Measurements from ENCODE around the gene SCYGR7. TPM values are rescaled to one million over a fixed set of nuclear protein-coding genes. Genes with fewer than 3 reads are reported as not detected.

SCYGR7 gene
- total and polyA plus RNA-seq, 10 of the 15 experiments (the other 5 are each of a cell fraction or from before 2014, with no cell fraction given) = not detected

DNA sequence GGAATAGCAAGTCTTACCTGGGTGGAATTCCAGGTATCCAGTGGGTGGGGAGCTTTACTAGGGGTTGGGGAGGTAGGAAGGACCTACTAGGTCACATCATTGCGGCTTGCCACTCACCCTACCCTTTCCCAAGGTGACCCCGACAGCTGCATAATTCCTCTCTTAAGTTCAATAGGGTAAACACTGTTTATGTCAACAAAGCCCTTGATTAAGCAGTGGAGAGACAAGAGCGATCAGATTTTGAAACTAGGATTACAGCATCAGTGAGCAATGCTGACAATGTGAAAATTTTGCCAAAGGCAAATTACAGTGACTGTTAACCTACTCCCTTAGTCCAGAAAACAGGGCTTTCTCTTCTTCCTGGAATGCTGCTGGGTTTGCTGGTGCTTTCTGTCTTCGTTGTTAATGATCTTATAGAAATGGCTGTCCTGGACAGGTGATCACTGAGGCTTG, 24.8 kb upstream of the SCYGR7 start:
- Histone ChIP-seq H4K20me1 (ENCODE audit: control insufficient read depth, insufficient read depth) (no peaks in the 10 kb centered on the region), H2AFZ (ENCODE audit: control insufficient read depth, low read depth, low read length) (no peak overlapping the region), H3K4me1 (ENCODE audit: control insufficient read depth, insufficient read depth, low read length) (no peaks in the 10 kb centered on the region), H3K79me2 (ENCODE audit: control insufficient read depth, insufficient read depth, low read length) (no peaks in the 10 kb centered on the region), H3K4me2 (ENCODE audit: control insufficient read depth, insufficient read depth) (no peak overlapping the region), H3K9me3 (replicated peaks; ENCODE audit: control insufficient read depth, insufficient read depth, low read length) (no peaks in the 10 kb centered on the region), H3K27me3 (replicated peaks in 1 of 2; ENCODE audit: control insufficient read depth in 2 of 2, insufficient read depth in 2 of 2, low read length in 1 of 2) (peaks cover 2 to 3% of the 10 kb centered on the region in 2 experiments; a peak in 2 of 4 replicates), H3K4me3 (no peak overlapping the region), H3K27ac (ENCODE audit: control insufficient read depth, insufficient read depth) (no peak overlapping the region), H3K36me3 (ENCODE audit: control insufficient read depth in 2 of 2, insufficient read depth in 2 of 2, low read length in 1 of 2) (no peaks in the 10 kb centered on the region), H3K9ac (ENCODE audit: control insufficient read depth, insufficient read depth, low read length) (no peak overlapping the region)
- SMC1A ChIA-PET (ENCODE audit: uncharacterized antibody, unreplicated experiment) = interaction anchor here (0.6 kb wide), 1 partner anchor 330 kb away, joined by 3 read pairs; no protein-coding TSS in a partner anchor
- FAIRE-seq = no peak
- WGBS (ENCODE audit: insufficient coverage, insufficient replicate concordance, low lambda C conversion rate, missing lambda C conversion rate) = 26% methylated on average over 4 of the region's 4 CpGs
- CTCF ChIA-PET = interaction anchor here (0.6 to 1.1 kb wide), 3 partner anchors 45 to 1281 kb away, joined by 3 read pairs; no protein-coding TSS in a partner anchor
- no peak for ATAC-seq
- no peak for TF ChIP-seq RELA (IDR thresholded peaks at IDR 0.05; ENCODE audit: borderline replicate concordance, partially characterized antibody)
- TF ChIP-seq BRCA1 (IDR thresholded peaks at IDR 0.05; ENCODE audit: low read depth, low read length) = no peak
- no peak for TF ChIP-seq JUND (IDR thresholded peaks at IDR 0.05; ENCODE audit: low read depth, low read length)
- TF ChIP-seq SIX5 (IDR thresholded peaks at IDR 0.05; ENCODE audit: low read depth, low read length, severe bottlenecking) = no peak
- no peak for TF ChIP-seq YY1 (IDR thresholded peaks at IDR 0.05; ENCODE audit: low read depth, low read length)
- TF ChIP-seq, protein P1, sequence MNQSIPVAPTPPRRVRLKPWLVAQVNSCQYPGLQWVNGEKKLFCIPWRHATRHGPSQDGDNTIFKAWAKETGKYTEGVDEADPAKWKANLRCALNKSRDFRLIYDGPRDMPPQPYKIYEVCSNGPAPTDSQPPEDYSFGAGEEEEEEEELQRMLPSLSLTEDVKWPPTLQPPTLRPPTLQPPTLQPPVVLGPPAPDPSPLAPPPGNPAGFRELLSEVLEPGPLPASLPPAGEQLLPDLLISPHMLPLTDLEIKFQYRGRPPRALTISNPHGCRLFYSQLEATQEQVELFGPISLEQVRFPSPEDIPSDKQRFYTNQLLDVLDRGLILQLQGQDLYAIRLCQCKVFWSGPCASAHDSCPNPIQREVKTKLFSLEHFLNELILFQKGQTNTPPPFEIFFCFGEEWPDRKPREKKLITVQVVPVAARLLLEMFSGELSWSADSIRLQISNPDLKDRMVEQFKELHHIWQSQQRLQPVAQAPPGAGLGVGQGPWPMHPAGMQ (IDR thresholded peaks at IDR 0.05; ENCODE audit: borderline replicate concordance) = no peak
- no peak for DNase-seq (ENCODE audit: low read depth, low spot score)
- POLR2A ChIA-PET = no interaction called here
- RAD21 ChIA-PET (ENCODE audit: unreplicated experiment) = no interaction called here
- BruUV-seq (replicated peaks) = no TSS peak
- intact Hi-C loops (cut with micrococcal nuclease; ENCODE audit: unreplicated experiment) = no loop called here
- in situ Hi-C loops (cut with MboI) = no loop called here

DNA sequence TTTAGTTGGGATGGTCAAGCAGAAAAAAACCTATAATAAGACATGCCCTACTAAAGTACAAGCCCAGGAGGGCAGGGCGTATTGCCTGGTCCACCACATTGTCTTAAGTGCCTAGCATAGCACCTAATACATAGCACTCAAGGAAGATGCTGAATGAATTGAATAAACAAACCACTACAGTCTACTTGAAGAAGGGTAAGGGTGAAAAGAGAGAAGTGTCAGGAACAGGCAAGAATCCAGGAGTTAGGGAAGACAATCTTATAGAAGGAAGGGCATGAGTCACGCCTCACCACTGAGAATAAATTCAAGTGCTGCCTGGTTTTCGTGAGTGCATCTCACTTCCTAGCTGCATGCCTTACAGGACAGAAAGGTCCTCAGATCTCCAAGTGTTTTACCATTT, 24.2 kb upstream of the SCYGR7 start:
- 11% methylated on average over 3 of the region's 3 CpGs for WGBS (ENCODE audit: insufficient coverage, insufficient replicate concordance, low lambda C conversion rate, missing lambda C conversion rate)
- TF ChIP-seq IKZF1 (conservative IDR thresholded peaks at IDR 0.05) (no peak), MTA3 (IDR thresholded peaks at IDR 0.05; ENCODE audit: borderline replicate concordance, low read length) (no peak), YY1 (IDR thresholded peaks at IDR 0.05; ENCODE audit: low read depth, low read length) (no peak), MTA2 (IDR thresholded peaks at IDR 0.05; ENCODE audit: low read depth) (no peak), ATF3 (IDR thresholded peaks at IDR 0.05; ENCODE audit: borderline replicate concordance, extremely low read depth, low read depth, low read length) (no peak), KLF5 (IDR thresholded peaks at IDR 0.05; ENCODE audit: partially characterized antibody) (no peak), TCF3 (IDR thresholded peaks at IDR 0.05; ENCODE audit: borderline replicate concordance, insufficient read depth, low read depth, low read length) (no peak), TCF7 (IDR thresholded peaks at IDR 0.05; ENCODE audit: borderline replicate concordance) (no peak), KAT2A (conservative IDR thresholded peaks at IDR 0.05; ENCODE audit: control insufficient read depth, low read depth, low read length) (no peak), POLR2AphosphoS2 (IDR thresholded peaks at IDR 0.05; ENCODE audit: low read depth, low read length) (no peak)
- TF ChIP-seq, protein P2, sequence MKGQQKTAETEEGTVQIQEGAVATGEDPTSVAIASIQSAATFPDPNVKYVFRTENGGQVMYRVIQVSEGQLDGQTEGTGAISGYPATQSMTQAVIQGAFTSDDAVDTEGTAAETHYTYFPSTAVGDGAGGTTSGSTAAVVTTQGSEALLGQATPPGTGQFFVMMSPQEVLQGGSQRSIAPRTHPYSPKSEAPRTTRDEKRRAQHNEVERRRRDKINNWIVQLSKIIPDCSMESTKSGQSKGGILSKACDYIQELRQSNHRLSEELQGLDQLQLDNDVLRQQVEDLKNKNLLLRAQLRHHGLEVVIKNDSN (IDR thresholded peaks at IDR 0.05; ENCODE audit: borderline replicate concordance, extremely low read length, insufficient read depth, low read depth, low read length) = no peak

More for the DNA sequence above, 24.2 kb upstream of the SCYGR7 start:
- H3K27me3 ChIP-seq (replicated peaks in 1 of 2; ENCODE audit: control insufficient read depth in 2 of 2, insufficient read depth in 2 of 2, low read length in 1 of 2) = peaks cover 3 to 5% of the 10 kb centered on the region in 2 experiments; a peak in 2 of 4 replicates
- no TSS peak for BruUV-seq (replicated peaks)
- no peak overlapping the region for H3K27ac ChIP-seq (ENCODE audit: control insufficient read depth, insufficient read depth)
- no peaks in the 10 kb centered on the region for H4K20me1 ChIP-seq (ENCODE audit: control insufficient read depth, insufficient read depth)
- ATAC-seq (no peak), FAIRE-seq (no peak), DNase-seq (ENCODE audit: low read depth, low spot score) (no peak)
- no peaks in the 10 kb centered on the region for H3K9me3 ChIP-seq (replicated peaks; ENCODE audit: control insufficient read depth, insufficient read depth, low read length)
- ChIA-PET SMC1A (ENCODE audit: uncharacterized antibody, unreplicated experiment) (no interaction called here), CTCF (interaction anchor here (0.6 to 1.5 kb wide), 3 partner anchors 46 to 1280 kb away, joined by 3 to 4 read pairs (median 3); no protein-coding TSS in a partner anchor), RAD21 (ENCODE audit: unreplicated experiment) (no interaction called here), POLR2A (no interaction called here)
- no peak overlapping the region for H3K4me2 ChIP-seq (ENCODE audit: control insufficient read depth, insufficient read depth)
- H3K4me1 ChIP-seq (ENCODE audit: control insufficient read depth, insufficient read depth, low read length) = no peaks in the 10 kb centered on the region
- no peaks in the 10 kb centered on the region for H3K36me3 ChIP-seq (ENCODE audit: control insufficient read depth in 2 of 2, insufficient read depth in 2 of 2, low read length in 1 of 2)
- intact Hi-C loops (cut with micrococcal nuclease; ENCODE audit: unreplicated experiment) = no loop called here
- no peak overlapping the region for H2AFZ ChIP-seq (ENCODE audit: control insufficient read depth, low read depth, low read length)
- no peaks in the 10 kb centered on the region for H3K79me2 ChIP-seq (ENCODE audit: control insufficient read depth, insufficient read depth, low read length)
- H3K9ac ChIP-seq (ENCODE audit: control insufficient read depth, insufficient read depth, low read length) = no peak overlapping the region
- in situ Hi-C loops (cut with MboI) = no loop called here
- H3K4me3 ChIP-seq = no peak overlapping the region

Measured in GM12878 (cell line).